ENCODE data around the gene HMHB1. TPM values are rescaled to one million over a fixed set of nuclear protein-coding genes. Genes with fewer than 3 reads are reported as not detected.

Gene HMHB1
- total RNA-seq, 6 donors from 2014 or later: not detected

DNA sequence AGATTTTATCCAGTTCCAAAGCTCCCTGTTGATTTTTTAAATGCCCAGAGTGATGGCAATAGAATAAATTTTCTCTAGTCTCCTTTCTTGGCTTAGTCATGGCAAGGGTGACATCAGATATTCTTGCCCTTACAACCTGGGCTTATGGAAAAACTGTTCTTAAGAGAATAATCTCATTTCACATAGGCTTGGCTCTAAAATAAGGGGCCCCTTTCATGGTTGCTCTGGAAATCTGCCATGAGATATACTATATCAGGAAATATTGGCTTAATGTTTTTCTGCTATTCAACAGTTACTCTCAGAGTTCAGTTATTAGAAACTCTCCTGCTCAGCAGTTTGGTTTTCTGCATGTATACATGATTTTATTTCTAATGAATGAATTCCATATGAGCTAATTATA, 7.8 kb downstream of the HMHB1 start:
- Histone ChIP-seq H3K4me1 (peaks cover under 1 to 2% (median 2%) of the 10 kb centered on the region in 4 donors), H3K27ac (no peak overlapping the region), H3K36me3 (no peaks in the 10 kb centered on the region), H3K27me3 (no peaks in the 10 kb centered on the region), H3K4me3 (no peak overlapping the region), H3K9me3 (no peaks in the 10 kb centered on the region)
- ATAC-seq (ENCODE audit: low FRiP score in 2 of 2): no peak
- no peak for DNase-seq
- no peak for TF ChIP-seq EP300 (IDR thresholded peaks at IDR 0.05)

DNA sequence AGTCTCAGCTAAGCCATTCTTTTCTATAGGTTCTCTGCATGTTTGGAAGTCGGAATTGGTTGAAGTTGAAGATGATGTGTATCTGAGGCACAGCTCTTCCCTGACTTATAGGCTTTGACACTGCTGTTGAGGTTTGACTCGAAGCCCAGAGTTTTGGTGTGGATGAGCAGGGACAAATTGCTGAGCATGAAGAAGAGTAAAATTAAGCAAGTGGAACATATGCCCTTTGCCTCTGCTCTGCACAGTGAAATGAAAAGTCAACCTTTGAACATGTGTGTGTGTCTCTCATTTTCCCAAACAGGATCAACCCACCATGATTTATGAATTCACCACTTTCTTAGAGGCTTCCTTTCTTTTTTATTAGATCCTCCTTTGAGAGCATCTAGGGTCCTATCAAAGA, 8.5 kb downstream of the HMHB1 start:
- Histone ChIP-seq H3K4me1 (peaks cover 3 to 9% (median 7%) of the 10 kb centered on the region in 4 donors), H3K27ac (no peak overlapping the region), H3K27me3 (no peaks in the 10 kb centered on the region), H3K9me3 (no peaks in the 10 kb centered on the region), H3K36me3 (no peaks in the 10 kb centered on the region), H3K4me3 (no peak overlapping the region)
- TF ChIP-seq EP300 (IDR thresholded peaks at IDR 0.05): no peak
- TF ChIP-seq POLR2AphosphoS5 (IDR thresholded peaks at IDR 0.05): no peak
- no peak for TF ChIP-seq POLR2A (IDR thresholded peaks at IDR 0.05)
- TF ChIP-seq, protein P1, sequence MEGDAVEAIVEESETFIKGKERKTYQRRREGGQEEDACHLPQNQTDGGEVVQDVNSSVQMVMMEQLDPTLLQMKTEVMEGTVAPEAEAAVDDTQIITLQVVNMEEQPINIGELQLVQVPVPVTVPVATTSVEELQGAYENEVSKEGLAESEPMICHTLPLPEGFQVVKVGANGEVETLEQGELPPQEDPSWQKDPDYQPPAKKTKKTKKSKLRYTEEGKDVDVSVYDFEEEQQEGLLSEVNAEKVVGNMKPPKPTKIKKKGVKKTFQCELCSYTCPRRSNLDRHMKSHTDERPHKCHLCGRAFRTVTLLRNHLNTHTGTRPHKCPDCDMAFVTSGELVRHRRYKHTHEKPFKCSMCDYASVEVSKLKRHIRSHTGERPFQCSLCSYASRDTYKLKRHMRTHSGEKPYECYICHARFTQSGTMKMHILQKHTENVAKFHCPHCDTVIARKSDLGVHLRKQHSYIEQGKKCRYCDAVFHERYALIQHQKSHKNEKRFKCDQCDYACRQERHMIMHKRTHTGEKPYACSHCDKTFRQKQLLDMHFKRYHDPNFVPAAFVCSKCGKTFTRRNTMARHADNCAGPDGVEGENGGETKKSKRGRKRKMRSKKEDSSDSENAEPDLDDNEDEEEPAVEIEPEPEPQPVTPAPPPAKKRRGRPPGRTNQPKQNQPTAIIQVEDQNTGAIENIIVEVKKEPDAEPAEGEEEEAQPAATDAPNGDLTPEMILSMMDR (IDR thresholded peaks at IDR 0.05): no peak
- 92 to 94% methylated on average over 2 of the region's 2 CpGs for WGBS, 2 donors
- no peak for ATAC-seq (ENCODE audit: low FRiP score in 2 of 2)
- DNase-seq: no peak

DNA sequence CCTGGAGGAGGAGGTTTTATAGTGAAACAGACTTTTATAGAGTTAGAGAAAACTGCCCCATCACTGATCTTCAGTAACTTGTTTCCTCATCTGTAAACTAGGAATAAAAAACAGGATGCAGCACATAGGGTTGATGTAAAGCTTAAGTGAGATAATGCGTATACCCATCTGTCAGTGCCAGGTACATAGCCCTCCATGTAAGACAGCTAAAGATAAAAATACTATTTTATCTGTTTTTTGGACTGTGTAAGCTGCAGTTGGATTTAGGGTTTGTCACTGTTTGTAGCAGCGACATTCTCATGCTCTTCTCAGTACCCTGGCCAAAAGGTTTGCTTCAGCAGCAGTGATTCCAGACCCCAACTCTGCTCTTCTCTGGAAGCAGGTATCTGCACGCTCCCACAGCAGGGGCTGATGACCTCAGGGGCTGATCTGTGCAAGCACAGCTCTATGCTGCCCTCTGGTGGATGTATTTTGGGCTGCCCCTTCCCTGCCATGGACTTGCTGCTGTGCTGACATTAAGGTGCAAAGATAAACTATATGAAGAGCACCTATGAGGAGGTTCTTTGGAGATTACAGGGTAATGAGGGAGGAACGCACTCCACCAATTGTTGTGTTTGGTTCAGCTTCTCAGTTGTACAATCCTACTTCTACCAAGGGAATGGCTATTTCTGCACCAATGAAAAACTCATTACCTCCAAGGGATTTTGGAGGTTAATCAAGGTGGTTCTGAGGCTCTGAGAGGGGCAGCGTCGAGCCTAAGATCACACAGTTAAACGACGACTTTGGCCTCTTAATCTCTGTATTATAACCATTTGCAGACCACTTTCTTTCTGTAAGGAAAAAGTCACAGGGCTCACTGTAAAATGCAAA, 13.1 kb downstream of the HMHB1 start:
- H3K4me1 ChIP-seq: peaks cover 3 to 14% (median 7%) of the 10 kb centered on the region in 4 donors
- no peaks in the 10 kb centered on the region for H3K9me3 ChIP-seq
- H3K36me3 ChIP-seq: no peaks in the 10 kb centered on the region
- no peak overlapping the region for H3K4me3 ChIP-seq
- ATAC-seq (ENCODE audit: low FRiP score in 2 of 2): peak; percentile 92 to 94
- no peak for TF ChIP-seq POLR2A (IDR thresholded peaks at IDR 0.05)
- TF ChIP-seq, protein P1 (IDR thresholded peaks at IDR 0.05): peak; percentile 84 to 92 (median 91)
- H3K27ac ChIP-seq: no peak overlapping the region
- peak in 1 of 2 donors; percentile 85 for DNase-seq
- 38 to 53% methylated on average over 8 of the region's 8 CpGs for WGBS, 2 donors
- H3K27me3 ChIP-seq: no peaks in the 10 kb centered on the region

DNA sequence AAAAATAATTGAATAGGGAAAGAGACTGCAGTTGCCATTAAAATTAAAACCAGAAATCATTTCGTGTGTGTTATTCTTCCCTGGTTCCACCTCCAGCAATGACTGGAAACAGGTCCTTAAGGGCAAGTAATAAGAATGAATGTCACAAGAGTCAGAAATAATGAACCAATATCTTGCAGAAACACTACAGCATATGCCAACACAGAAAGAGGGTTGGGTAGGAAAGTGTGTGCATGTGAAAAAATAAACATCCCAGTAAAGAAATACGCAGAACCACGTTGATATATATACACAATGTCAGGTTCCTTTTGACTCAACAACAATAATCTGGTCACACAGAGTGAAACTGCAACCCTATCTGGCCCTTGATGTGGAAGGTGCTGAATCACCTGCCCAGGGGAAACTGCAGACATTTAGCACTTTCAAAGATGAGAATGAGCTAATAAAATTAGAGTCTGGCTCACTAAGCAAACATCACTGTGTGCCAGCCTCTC, 15.0 kb downstream of the HMHB1 start:
- Histone ChIP-seq H3K4me3 (no peak overlapping the region), H3K27me3 (no peaks in the 10 kb centered on the region), H3K27ac (no peak overlapping the region), H3K9me3 (no peaks in the 10 kb centered on the region), H3K36me3 (no peaks in the 10 kb centered on the region), H3K4me1 (peaks cover 3 to 14% (median 7%) of the 10 kb centered on the region in 4 donors)
- TF ChIP-seq, protein P1 (IDR thresholded peaks at IDR 0.05): no peak
- TF ChIP-seq POLR2A (IDR thresholded peaks at IDR 0.05) (no peak), POLR2AphosphoS5 (IDR thresholded peaks at IDR 0.05) (no peak)
- DNase-seq (no peak), ATAC-seq (ENCODE audit: low FRiP score in 2 of 2) (no peak)
- 53 to 58% methylated on average over 3 of the region's 3 CpGs for WGBS, 2 donors

DNA sequence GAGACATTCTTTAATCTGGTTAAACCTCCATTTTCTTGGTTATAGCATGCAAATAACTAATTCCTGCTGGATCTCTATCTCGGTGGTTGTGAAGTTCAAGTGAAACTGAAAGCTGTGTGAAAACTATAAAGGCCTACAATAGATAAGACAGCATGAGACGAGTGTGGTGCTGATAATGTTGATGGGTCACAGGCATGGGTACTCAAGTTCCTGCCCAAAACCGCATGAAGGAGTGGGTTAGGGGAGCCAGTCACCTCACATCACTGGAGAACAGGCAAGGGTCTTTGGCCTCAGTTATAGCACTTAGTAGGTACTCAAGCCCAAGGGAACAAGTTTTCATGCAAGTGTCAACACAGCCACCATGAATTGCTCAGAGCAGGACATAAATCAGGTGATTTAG, 16.7 kb downstream of the HMHB1 start:
- Histone ChIP-seq H3K4me1 (peaks cover 3 to 14% (median 7%) of the 10 kb centered on the region in 4 donors), H3K4me3 (no peak overlapping the region), H3K27ac (no peak overlapping the region), H3K27me3 (no peaks in the 10 kb centered on the region), H3K9me3 (no peaks in the 10 kb centered on the region), H3K36me3 (no peaks in the 10 kb centered on the region)
- DNase-seq: no peak
- ATAC-seq (ENCODE audit: low FRiP score in 2 of 2): no peak
- no peak for TF ChIP-seq POLR2AphosphoS5 (IDR thresholded peaks at IDR 0.05)
- TF ChIP-seq, protein P1 (IDR thresholded peaks at IDR 0.05): no peak
- no peak for TF ChIP-seq EP300 (IDR thresholded peaks at IDR 0.05)
- no peak for TF ChIP-seq POLR2A (IDR thresholded peaks at IDR 0.05)
- 30 to 61% methylated on average over 3 of the region's 3 CpGs for WGBS, 2 donors

All from upper lobe of left lung (tissue), 6 donors.